ENCODE results near the gene CACNA1G.

GRCh38 chr17:50580646-50581045 is 20.1 kb downstream of the CACNA1G start:
- TF ChIP-seq, protein P1, sequence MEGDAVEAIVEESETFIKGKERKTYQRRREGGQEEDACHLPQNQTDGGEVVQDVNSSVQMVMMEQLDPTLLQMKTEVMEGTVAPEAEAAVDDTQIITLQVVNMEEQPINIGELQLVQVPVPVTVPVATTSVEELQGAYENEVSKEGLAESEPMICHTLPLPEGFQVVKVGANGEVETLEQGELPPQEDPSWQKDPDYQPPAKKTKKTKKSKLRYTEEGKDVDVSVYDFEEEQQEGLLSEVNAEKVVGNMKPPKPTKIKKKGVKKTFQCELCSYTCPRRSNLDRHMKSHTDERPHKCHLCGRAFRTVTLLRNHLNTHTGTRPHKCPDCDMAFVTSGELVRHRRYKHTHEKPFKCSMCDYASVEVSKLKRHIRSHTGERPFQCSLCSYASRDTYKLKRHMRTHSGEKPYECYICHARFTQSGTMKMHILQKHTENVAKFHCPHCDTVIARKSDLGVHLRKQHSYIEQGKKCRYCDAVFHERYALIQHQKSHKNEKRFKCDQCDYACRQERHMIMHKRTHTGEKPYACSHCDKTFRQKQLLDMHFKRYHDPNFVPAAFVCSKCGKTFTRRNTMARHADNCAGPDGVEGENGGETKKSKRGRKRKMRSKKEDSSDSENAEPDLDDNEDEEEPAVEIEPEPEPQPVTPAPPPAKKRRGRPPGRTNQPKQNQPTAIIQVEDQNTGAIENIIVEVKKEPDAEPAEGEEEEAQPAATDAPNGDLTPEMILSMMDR (IDR thresholded peaks at IDR 0.05): no peak
- TF ChIP-seq POLR2A (IDR thresholded peaks at IDR 0.05): no peak
- TF ChIP-seq POLR2AphosphoS5 (IDR thresholded peaks at IDR 0.05; ENCODE audit: insufficient read depth in 1 of 2, low read depth in 1 of 2): no peak

Measured in vagina (tissue), 2 donors.